Activated T-helper 1 cell treated with anti-CD3 and anti-CD28 coated beads, Interleukin-12 subunit alpha, Interleukin-12 subunit beta, Interleukin-2, Interleukin-4 antibody, amounts not matched to agents 30 ng/mL and 10 ng/mL and 1 ng/mL, durations not matched to agents 14 hours and 24 hours and 36 hours (primary cell): ENCODE data around the gene CYB561. TPM values are rescaled to one million over a fixed set of nuclear protein-coding genes. Genes with fewer than 3 reads are reported as not detected.

Experiments
- DNase-seq: peaks from one replicate; pipeline ENCODE4 v3.0.0; 2021; ENCODE audit warnings: low spot score
- H3K27ac Mint-ChIP-seq: one replicate; pipeline ENCODE4 v1.8.0; 2021; ENCODE audit warnings: mild to moderate bottlenecking, mixed read lengths
- H3K27me3 Mint-ChIP-seq: one replicate; pipeline ENCODE4 v1.8.0; 2022; ENCODE audit warnings: mild to moderate bottlenecking, moderate library complexity, mixed read lengths; ENCODE audit not compliant: insufficient read depth
- H3K36me3 Mint-ChIP-seq: one replicate; pipeline ENCODE4 v1.8.0; 2021; ENCODE audit warnings: low read depth, mixed read lengths
- H3K4me1 Mint-ChIP-seq: one replicate; pipeline ENCODE4 v1.8.0; 2021; ENCODE audit warnings: low read depth, mixed read lengths
- H3K4me3 Mint-ChIP-seq: one replicate; pipeline ENCODE4 v1.8.0; 2021; ENCODE audit warnings: mild to moderate bottlenecking, moderate library complexity, mixed read lengths
- H3K9me3 Mint-ChIP-seq: one replicate; pipeline ENCODE4 v1.8.0; 2021; ENCODE audit warnings: mixed read lengths
- intact Hi-C: fragments of 100-400 bp; cut with micrococcal nuclease; formaldehyde crosslinking; loops from one replicate; pipeline ENCODE4 v1.15.1; 2024
- total RNA-seq: library from RNA; stranded (reverse); gene quantifications from 2 replicates; pipeline ENCODE4 v1.2.3, GENCODE V29; 2022

The CYB561 gene
- total RNA-seq, 1 donor from 2014 or later, result 1.9 TPM

GRCh38 chr17:63420868-63421680 lies 25.0 kb downstream of the CYB561 start:
- H3K27ac Mint-ChIP-seq, result no peak overlapping the region

GRCh38 chr17:63419949-63420867 lies 25.9 kb downstream of the CYB561 start:
- DNase-seq, result peak; percentile 47
- intact Hi-C loops, result loop anchor here (10.0 kb wide), 2 partner anchors 355 to 405 kb away; partner anchors contain the start of genes CCDC47, DDX42, FTSJ3 and PSMC5
- H3K27me3 Mint-ChIP-seq, result peaks cover 16% of the 10 kb centered on the region
- H3K36me3 Mint-ChIP-seq, result no peaks in the 10 kb centered on the region
- H3K9me3 Mint-ChIP-seq, result no peaks in the 10 kb centered on the region
- H3K27ac Mint-ChIP-seq, result peak overlapping the region; percentile 70
- H3K4me3 Mint-ChIP-seq, result peak overlapping the region; percentile 40
- peaks cover 21% of the 10 kb centered on the region for H3K4me1 Mint-ChIP-seq

More at GRCh38 chr17:63420868-63421680, 25.0 kb downstream of the CYB561 start:
- H3K36me3 Mint-ChIP-seq, result no peaks in the 10 kb centered on the region
- H3K27me3 Mint-ChIP-seq, result peaks cover 10% of the 10 kb centered on the region
- H3K4me1 Mint-ChIP-seq, result peaks cover 28% of the 10 kb centered on the region
- intact Hi-C loops, result loop anchor here (10.0 kb wide), 2 partner anchors 354 to 404 kb away; partner anchors contain the start of genes CCDC47, DDX42, FTSJ3 and PSMC5
- H3K4me3 Mint-ChIP-seq, result no peak overlapping the region
- H3K9me3 Mint-ChIP-seq, result no peaks in the 10 kb centered on the region
- no peak for DNase-seq

GRCh38 chr17:63419398-63419797 lies 26.7 kb downstream of the CYB561 start:
- Mint-ChIP-seq H3K27me3 (peaks cover 16% of the 10 kb centered on the region), H3K27ac (peak overlapping the region; percentile 16), H3K36me3 (no peaks in the 10 kb centered on the region), H3K4me1 (peaks cover 21% of the 10 kb centered on the region), H3K4me3 (no peak overlapping the region), H3K9me3 (no peaks in the 10 kb centered on the region)
- DNase-seq, result no peak
- intact Hi-C loops, result no loop called here

GRCh38 chr17:63418540-63418939 lies 27.6 kb downstream of the CYB561 start:
- Mint-ChIP-seq H3K36me3 (no peaks in the 10 kb centered on the region), H3K4me1 (peaks cover 21% of the 10 kb centered on the region), H3K27me3 (peaks cover 16% of the 10 kb centered on the region), H3K27ac (no peak overlapping the region), H3K9me3 (no peaks in the 10 kb centered on the region), H3K4me3 (no peak overlapping the region)
- DNase-seq, result no peak
- intact Hi-C loops, result no loop called here

- Mint-ChIP-seq H3K36me3 (no peaks in the 10 kb centered on the region), H3K9me3 (no peaks in the 10 kb centered on the region), H3K27ac (no peak overlapping the region), H3K4me1 (peaks cover 6% of the 10 kb centered on the region), H3K4me3 (no peak overlapping the region), H3K27me3 (peaks cover 15% of the 10 kb centered on the region)
- intact Hi-C loops, result no loop called here
- no peak for DNase-seq
Observed at GRCh38 chr17:63414222-63414621, 31.9 kb downstream of the CYB561 start.

GRCh38 chr17:63413128-63413527 lies 33.0 kb downstream of the CYB561 start:
- Mint-ChIP-seq H3K4me1 (no peaks in the 10 kb centered on the region), H3K36me3 (no peaks in the 10 kb centered on the region), H3K9me3 (no peaks in the 10 kb centered on the region), H3K4me3 (no peak overlapping the region), H3K27me3 (peaks cover 15% of the 10 kb centered on the region), H3K27ac (no peak overlapping the region)
- intact Hi-C loops, result no loop called here
- DNase-seq, result no peak

- H3K9me3 Mint-ChIP-seq, result no peaks in the 10 kb centered on the region
- no peak overlapping the region for H3K4me3 Mint-ChIP-seq
- no peaks in the 10 kb centered on the region for H3K4me1 Mint-ChIP-seq
- no peak for DNase-seq
- intact Hi-C loops, result no loop called here
- H3K27me3 Mint-ChIP-seq, result peaks cover 15% of the 10 kb centered on the region
- no peak overlapping the region for H3K27ac Mint-ChIP-seq
- no peaks in the 10 kb centered on the region for H3K36me3 Mint-ChIP-seq
Observed at GRCh38 chr17:63412234-63412633, 33.9 kb downstream of the CYB561 start.

- no peaks in the 10 kb centered on the region for H3K9me3 Mint-ChIP-seq
- H3K27ac Mint-ChIP-seq, result no peak overlapping the region
- DNase-seq, result no peak
- intact Hi-C loops, result loop anchor here (2.0 kb wide), 1 partner anchor 855 kb away; no protein-coding TSS in a partner anchor
- no peaks in the 10 kb centered on the region for H3K36me3 Mint-ChIP-seq
- no peaks in the 10 kb centered on the region for H3K27me3 Mint-ChIP-seq
- H3K4me1 Mint-ChIP-seq, result peaks cover 5% of the 10 kb centered on the region
- H3K4me3 Mint-ChIP-seq, result no peak overlapping the region
Observed at GRCh38 chr17:63407741-63408330, 38.3 kb downstream of the CYB561 start.

GRCh38 chr17:63406689-63407330 lies 39.3 kb downstream of the CYB561 start:
- H3K9me3 Mint-ChIP-seq, result no peaks in the 10 kb centered on the region
- no peaks in the 10 kb centered on the region for H3K36me3 Mint-ChIP-seq
- no peak overlapping the region for H3K27ac Mint-ChIP-seq
- peaks cover 5% of the 10 kb centered on the region for H3K4me1 Mint-ChIP-seq
- H3K4me3 Mint-ChIP-seq, result no peak overlapping the region
- H3K27me3 Mint-ChIP-seq, result no peaks in the 10 kb centered on the region
- DNase-seq, result peak; percentile 42
- intact Hi-C loops, result loop anchor here (1.0 to 2.0 kb wide), 5 partner anchors 205 to 854 kb away; no protein-coding TSS in a partner anchor

GRCh38 chr17:63405741-63406261 lies 40.3 kb downstream of the CYB561 start:
- intact Hi-C loops, result loop anchor here (1.0 to 2.0 kb wide), 5 partner anchors 206 to 853 kb away; no protein-coding TSS in a partner anchor
- Mint-ChIP-seq H3K27me3 (no peaks in the 10 kb centered on the region), H3K36me3 (no peaks in the 10 kb centered on the region), H3K4me1 (peaks cover 5% of the 10 kb centered on the region), H3K4me3 (no peak overlapping the region), H3K9me3 (no peaks in the 10 kb centered on the region), H3K27ac (no peak overlapping the region)
- no peak for DNase-seq

- Mint-ChIP-seq H3K36me3 (no peaks in the 10 kb centered on the region), H3K4me3 (no peak overlapping the region), H3K9me3 (no peaks in the 10 kb centered on the region), H3K27me3 (peaks cover 1% of the 10 kb centered on the region), H3K4me1 (peaks cover 5% of the 10 kb centered on the region), H3K27ac (no peak overlapping the region)
- no peak for DNase-seq
- intact Hi-C loops, result no loop called here
Observed at GRCh38 chr17:63405020-63405419, 41.1 kb downstream of the CYB561 start.
